ENCODE data around the gene PHKB.

DNA sequence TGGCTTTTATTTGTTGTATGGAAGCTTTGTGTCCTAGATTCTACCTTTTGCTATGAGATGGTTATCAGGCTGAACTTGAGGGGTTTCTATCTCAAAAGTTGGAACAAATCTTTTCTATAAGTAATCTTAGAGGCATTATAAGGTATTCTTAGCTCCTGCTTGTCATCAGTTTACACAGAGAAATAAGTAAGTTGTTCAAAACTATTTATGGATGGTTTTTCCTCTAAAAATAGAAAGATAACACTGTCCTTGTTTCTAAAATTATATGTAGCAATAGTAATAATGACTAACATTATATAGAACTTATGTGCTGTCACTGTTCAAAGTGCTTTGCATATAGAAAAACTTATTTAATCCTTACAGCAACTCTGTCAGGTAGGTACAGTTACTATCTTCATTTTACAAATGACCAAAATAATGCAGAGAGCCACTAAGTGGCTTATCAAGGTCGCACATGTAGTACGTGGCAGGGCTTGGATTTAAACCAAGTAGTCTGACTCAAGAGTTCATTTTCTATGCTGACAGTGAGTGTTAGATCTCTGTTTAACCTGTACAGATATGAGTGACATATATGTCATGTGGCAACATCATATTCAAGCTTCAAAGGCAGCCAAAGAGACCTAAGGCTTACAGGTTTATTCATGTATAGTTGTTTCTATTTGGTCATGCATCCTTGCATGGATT is 59.0 kb downstream of the PHKB start:
- TF ChIP-seq EZH2 (IDR thresholded peaks at IDR 0.05; ENCODE audit: insufficient read depth, poor library complexity, severe bottlenecking) (no peak), EZH2phosphoT487 (IDR thresholded peaks at IDR 0.05; ENCODE audit: insufficient read depth, low read depth) (no peak)

Measured in GM23248 (cell line).